Subcutaneous abdominal adipose tissue (tissue), 5 donors: ENCODE data around the gene TNRC6C.
A peak's percentile ranks its signal among the peaks of the same experiment; 100 is the strongest.

ENCODE experiments used
- H3K27ac ChIP-seq: one replicate; pipeline ENCODE4 v1.7.0; 2013; ENCODE audit warnings: low read depth, mild to moderate bottlenecking, inconsistent platforms, low read length, moderate library complexity
- H3K27me3 ChIP-seq, 5 donors: one replicate each; pipeline ENCODE4 v1.7.0; 2013; ENCODE audit warnings: low read length in 5 of 5, inconsistent platforms in 1 of 5; ENCODE audit not compliant: control insufficient read depth in 5 of 5, insufficient read depth in 4 of 5
- H3K36me3 ChIP-seq, 5 donors: one replicate each; pipeline ENCODE4 v1.7.0; 2013; ENCODE audit warnings: low read length in 5 of 5; ENCODE audit not compliant: control insufficient read depth in 5 of 5, insufficient read depth in 5 of 5
- H3K4me1 ChIP-seq, 5 donors: one replicate each; pipeline ENCODE4 v1.7.0; 2013; ENCODE audit warnings: low read length in 5 of 5, mild to moderate bottlenecking in 3 of 5, moderate library complexity in 1 of 5; ENCODE audit not compliant: control insufficient read depth in 5 of 5, insufficient read depth in 5 of 5
- H3K4me3 ChIP-seq, 5 donors: one replicate each; pipeline ENCODE4 v1.7.0; 2013; ENCODE audit warnings: low read length in 5 of 5, low read depth in 1 of 5
- H3K9ac ChIP-seq, 5 donors: one replicate each; pipeline ENCODE4 v1.7.0; 2013; ENCODE audit warnings: low read length in 5 of 5, mild to moderate bottlenecking in 4 of 5, moderate library complexity in 3 of 5
- H3K9me3 ChIP-seq, 5 donors: one replicate each; pipeline ENCODE4 v1.7.0; 2013; ENCODE audit warnings: low read length in 5 of 5; ENCODE audit not compliant: control insufficient read depth in 5 of 5
- donor health status: healthy.
- donor health status: healthy.
- donor health status: healthy.
- donor health status: healthy.
- donor health status: healthy.

The TNRC6C gene

DNA sequence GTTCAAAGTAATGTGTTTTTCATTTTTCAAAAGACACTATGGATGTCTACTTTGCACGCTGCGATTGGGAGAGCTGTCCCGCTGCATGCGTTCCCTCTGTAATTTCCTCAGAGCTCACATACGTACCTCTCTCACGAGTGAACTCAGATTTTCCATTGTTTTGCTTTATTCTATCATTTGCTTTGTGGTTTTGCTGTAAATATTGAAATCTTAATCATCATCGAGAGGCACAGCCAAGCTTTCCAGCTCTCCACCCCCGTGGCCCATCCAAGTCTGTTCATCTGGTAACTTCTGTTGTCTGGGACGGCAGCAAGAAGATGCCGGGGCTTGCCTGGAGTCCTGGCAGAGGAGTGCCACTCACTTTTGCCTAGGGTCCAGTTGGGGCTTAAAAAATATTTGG is 149.0 kb downstream of the TNRC6C start:
- Histone ChIP-seq H3K36me3 (peaks cover 4 to 74% (median 64%) of the 10 kb centered on the region in 5 donors), H3K27ac (no peak overlapping the region), H3K4me1 (peaks cover 1 to 6% (median 3%) of the 10 kb centered on the region in 5 donors), H3K27me3 (no peaks in the 10 kb centered on the region), H3K9ac (no peak overlapping the region), H3K9me3 (no peaks in the 10 kb centered on the region), H3K4me3 (no peak overlapping the region)

DNA sequence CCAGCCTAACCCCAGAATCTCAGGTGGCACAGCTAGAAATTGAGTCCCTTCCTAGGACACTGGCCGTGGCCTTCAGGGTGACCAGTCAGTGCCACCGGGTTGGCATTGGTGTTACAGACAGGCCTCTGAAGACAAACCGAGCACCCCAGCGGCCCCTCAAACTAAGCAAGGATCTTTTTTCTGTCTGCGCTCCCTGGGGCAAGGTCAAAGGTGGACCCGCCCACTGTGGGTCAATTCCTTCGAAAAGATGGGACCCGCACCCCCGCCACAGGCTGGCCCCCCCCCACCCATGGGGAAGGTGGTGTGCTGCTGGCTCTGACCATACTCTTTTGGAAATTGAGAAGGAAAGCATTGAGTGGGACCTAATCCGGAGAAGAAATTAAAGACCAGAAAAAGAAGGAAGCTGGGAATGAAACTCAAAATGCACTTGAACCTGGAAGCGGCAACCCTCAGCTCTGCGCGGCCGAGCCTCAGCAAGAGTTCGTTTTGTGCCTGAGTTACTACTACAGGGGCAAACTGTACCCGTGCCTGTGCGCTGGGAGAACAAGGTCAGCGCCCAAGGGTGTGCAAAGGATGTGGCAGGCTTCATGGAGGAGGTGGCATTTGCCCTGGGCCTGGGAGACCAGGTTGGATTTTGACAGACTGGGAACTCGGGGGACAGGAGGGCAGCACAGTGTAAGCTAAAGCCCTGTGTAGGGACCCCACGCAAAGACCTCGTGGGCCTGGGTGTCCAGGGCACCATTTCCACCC is 149.6 kb downstream of the TNRC6C start:
- H3K4me1 ChIP-seq = peaks cover 1 to 13% (median 9%) of the 10 kb centered on the region in 5 donors
- peaks cover 4 to 72% (median 59%) of the 10 kb centered on the region in 5 donors for H3K36me3 ChIP-seq
- H3K27ac ChIP-seq = no peak overlapping the region
- no peaks in the 10 kb centered on the region for H3K9me3 ChIP-seq
- H3K4me3 ChIP-seq = no peak overlapping the region
- H3K27me3 ChIP-seq = no peaks in the 10 kb centered on the region
- H3K9ac ChIP-seq = no peak overlapping the region

DNA sequence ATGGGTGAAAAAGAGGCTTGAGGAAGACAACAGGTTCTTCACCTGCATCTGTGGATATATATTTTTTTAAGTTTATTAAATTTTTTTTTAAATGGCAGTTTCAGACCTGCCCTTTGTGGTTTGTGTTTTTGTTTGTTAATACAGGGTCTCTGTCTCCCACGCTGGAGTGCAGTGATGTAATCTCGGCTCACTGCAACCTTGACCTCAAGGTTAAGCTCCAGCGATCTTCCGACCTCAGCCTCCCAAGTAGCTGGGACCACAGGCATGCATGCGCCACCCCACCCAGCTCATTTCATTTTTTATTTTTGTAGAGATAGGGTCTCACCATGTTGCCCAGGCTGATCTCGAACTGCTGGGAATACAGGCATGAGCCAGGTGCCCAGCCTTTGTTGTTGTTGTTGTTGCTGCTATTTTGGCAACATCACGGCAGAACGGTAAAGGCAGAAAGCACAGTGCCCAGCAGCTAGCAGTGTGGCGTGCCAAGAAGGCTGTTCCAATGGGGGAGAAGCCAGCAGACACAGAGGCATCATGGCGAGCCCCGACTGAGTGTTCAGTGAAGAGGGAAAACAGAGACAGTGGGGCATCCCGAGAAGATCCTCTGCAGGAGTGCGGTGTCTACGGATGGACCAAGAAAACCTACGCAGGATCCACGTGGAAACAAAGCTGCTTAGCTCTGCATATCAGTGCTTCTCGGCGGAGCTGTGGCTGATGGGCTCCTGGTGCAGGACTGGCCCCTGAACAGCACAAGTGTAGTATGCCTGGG is 150.4 kb downstream of the TNRC6C start:
- Histone ChIP-seq H3K4me1 (peaks cover 1 to 16% (median 10%) of the 10 kb centered on the region in 5 donors), H3K27ac (no peak overlapping the region), H3K27me3 (no peaks in the 10 kb centered on the region), H3K9me3 (no peaks in the 10 kb centered on the region), H3K36me3 (peaks cover 0 to 70% (median 51%) of the 10 kb centered on the region in 5 donors), H3K9ac (no peak overlapping the region), H3K4me3 (no peak overlapping the region)

DNA sequence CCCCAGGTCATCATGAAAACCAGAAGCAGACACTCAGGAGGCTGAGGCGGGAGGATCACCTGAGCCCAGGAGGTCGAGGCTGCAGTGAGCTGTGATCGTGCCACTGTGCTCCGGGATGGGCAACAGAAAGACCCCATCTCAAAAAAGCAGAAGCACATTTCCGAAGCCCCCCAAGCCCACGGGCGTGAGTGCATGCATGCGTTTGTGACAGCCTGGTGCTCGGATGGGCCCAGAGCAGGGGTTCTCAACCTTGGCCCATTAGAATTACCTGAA is 150.9 kb downstream of the TNRC6C start:
- no peak overlapping the region for H3K9ac ChIP-seq
- no peaks in the 10 kb centered on the region for H3K27me3 ChIP-seq
- no peak overlapping the region for H3K27ac ChIP-seq
- peaks cover 1 to 19% (median 12%) of the 10 kb centered on the region in 5 donors for H3K4me1 ChIP-seq
- no peak overlapping the region for H3K4me3 ChIP-seq
- H3K9me3 ChIP-seq = no peaks in the 10 kb centered on the region
- H3K36me3 ChIP-seq = peaks cover 0 to 67% (median 50%) of the 10 kb centered on the region in 5 donors

DNA sequence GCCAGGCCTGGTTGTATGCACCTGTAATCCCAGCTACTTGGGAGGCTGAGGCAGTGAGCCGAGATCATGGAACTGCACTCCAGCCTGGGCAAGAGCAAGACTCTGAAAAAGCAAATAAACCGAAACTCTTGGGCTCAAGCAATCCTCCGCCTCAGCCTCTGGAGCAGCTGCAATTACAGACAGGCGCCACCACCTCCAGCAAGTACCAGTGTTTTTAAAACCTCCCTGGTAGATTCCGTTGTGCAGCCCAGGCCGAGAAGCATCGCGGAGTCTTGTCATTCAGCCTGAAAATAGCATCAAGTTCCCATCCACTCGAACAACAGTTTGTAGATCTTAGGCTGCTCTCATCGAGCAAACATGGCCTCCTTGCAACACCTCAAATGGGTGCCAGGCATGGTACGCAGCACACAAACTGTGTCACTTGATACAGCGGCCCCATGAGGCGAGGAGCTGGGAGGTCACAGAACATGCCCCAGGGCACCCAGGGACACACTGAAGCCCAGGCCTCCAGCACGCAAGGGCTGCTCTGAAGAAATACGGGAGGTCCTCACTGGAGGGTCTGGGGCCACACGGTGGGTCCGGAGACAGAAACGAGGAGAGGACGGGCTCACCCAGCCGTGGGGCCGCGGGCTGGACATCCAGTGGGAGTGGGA is 152.0 kb downstream of the TNRC6C start:
- peaks cover 0 to 66% (median 49%) of the 10 kb centered on the region in 5 donors for H3K36me3 ChIP-seq
- peaks cover 1 to 26% (median 13%) of the 10 kb centered on the region in 5 donors for H3K4me1 ChIP-seq
- no peak overlapping the region for H3K27ac ChIP-seq
- no peak overlapping the region for H3K4me3 ChIP-seq
- H3K9me3 ChIP-seq = no peaks in the 10 kb centered on the region
- no peaks in the 10 kb centered on the region for H3K27me3 ChIP-seq
- H3K9ac ChIP-seq = no peak overlapping the region

DNA sequence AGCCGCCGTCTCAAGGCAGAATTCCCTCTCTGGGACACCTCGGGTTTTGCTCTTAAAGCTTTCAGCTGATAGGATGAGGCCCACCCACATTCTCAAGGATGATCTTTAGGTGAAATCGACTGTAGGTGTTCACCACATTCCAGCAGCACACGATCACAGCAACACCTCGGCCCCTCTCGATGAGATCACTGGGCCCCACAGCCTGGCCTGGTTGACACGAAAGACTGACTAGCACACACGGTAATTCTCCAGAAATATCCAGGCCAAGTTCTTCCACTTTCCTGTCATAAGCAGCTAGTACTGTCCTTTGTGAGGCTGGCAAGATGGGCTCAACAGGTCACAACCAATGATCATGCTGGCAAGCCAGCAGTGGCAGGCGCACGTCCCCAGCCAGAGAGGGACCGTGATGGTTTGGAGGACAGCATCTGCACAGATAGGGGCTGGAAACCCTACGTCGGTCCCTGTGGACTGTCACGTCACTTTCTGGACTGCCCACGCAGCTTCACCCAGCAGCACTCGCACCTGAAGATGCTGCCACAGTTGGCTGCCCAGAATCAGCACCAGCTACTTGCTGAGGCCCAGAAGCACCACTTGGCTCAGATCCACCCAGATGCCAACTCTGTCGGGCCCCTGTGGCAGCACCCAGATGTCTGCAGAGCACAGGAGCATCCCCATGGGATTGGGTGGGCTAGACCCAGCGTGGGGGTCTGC is 152.7 kb downstream of the TNRC6C start:
- Histone ChIP-seq H3K4me3 (no peak overlapping the region), H3K36me3 (peaks cover 0 to 62% (median 46%) of the 10 kb centered on the region in 5 donors), H3K27me3 (no peaks in the 10 kb centered on the region), H3K4me1 (peaks cover 1 to 26% (median 13%) of the 10 kb centered on the region in 5 donors), H3K27ac (no peak overlapping the region), H3K9ac (no peak overlapping the region), H3K9me3 (no peaks in the 10 kb centered on the region)

DNA sequence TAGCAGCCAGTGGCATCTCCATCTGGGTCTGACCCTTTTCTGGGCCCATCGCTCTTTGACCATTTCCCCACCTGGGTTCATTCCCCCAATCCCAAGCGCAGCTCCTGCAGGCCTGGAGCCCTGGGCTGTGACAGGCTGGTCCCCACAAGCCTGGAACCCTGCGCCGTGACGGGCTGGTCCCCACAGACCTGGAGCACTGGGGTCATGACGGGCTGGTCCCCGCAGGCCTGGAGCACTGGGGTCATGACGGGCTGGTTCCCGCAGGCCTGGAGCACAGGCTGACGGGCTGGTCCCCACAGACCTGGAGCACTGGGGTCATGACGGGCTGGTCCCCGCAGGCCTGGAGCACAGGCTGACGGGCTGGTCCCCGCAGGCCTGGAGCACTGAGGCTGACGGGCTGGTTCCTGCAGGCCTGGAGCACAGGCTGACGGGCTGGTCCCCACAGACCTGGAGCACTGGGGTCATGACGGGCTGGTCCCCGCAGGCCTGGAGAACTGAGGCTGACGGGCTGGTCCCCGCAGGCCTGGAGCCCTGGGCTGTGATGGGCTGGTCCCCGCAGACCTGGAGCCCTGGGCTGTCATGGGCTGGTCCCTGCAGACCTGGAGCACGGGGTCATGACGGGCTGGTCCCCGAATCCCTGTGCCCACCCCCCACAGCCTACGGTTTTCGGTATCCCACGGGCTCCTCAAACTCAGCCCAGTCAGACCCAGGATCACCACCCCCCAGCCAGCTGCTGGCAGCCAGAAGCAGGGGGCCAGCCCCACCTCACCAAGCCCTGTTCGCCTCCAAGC is 153.4 kb downstream of the TNRC6C start:
- H3K9me3 ChIP-seq = no peaks in the 10 kb centered on the region
- H3K27ac ChIP-seq = no peak overlapping the region
- peaks cover 0 to 64% (median 46%) of the 10 kb centered on the region in 5 donors for H3K36me3 ChIP-seq
- peaks cover 1 to 26% (median 13%) of the 10 kb centered on the region in 5 donors for H3K4me1 ChIP-seq
- H3K4me3 ChIP-seq = no peak overlapping the region
- no peaks in the 10 kb centered on the region for H3K27me3 ChIP-seq
- H3K9ac ChIP-seq = no peak overlapping the region

DNA sequence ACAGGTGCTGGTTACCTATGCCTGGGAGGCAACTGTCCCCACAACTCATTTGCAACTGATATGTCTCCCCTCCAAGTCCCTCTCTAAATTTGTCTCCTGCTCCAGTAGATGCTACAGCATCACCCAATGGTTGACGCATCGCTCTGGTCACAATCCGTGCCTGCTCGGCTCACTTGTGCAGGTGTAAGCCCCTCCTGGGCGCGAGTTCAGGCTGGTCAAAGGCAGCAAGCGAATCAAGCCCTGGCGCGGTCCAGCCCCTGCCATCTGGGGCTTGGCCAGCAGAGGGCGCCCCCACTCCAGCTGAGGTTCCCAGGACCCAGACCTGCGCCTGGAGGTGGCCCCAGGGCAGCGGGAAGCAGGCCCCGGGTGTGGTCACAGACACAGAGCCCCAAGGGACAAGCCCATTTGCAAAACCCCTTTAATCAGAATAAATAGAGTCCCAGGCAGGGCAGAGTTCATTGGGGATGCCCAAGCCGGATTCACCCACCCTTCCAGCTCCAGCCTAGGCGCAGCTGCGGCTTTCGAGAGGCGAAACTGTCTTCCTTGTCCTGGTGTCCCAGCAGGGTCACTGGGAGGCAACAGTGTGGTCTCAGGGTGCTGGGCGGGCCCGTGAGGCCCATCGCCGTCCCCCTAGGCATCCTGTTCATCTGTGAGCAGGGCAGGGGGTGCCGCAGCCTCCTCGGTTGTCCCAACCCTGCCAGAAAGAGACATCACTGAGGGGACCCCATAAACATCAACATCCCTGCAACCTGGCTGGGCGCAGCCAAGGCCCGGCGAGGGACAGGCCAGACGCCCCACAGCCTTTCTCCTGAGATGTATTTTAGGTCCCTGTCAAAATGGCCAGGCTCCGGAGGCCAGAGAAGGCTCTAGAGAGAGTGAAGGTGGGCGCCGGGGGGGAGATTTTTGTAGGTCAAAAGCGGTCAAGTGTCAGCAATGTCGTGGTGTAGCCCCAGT is 154.3 kb downstream of the TNRC6C start:
- no peaks in the 10 kb centered on the region for H3K9me3 ChIP-seq
- peak overlapping the region in 1 of 5 donors; percentile 23 for H3K9ac ChIP-seq
- no peaks in the 10 kb centered on the region for H3K27me3 ChIP-seq
- H3K27ac ChIP-seq = no peak overlapping the region
- H3K36me3 ChIP-seq = peaks cover 0 to 72% (median 42%) of the 10 kb centered on the region in 5 donors
- H3K4me3 ChIP-seq = no peak overlapping the region
- peaks cover 1 to 28% (median 16%) of the 10 kb centered on the region in 5 donors for H3K4me1 ChIP-seq
